Natural killer cell treated with Interleukin-12 subunit alpha and Interleukin-12 subunit beta and Interleukin-15 and Interleukin-18, amount 100 ng/mL, for 72 hours (primary cell): Measurements from ENCODE around the gene DPEP1. TPM values are rescaled to one million over a fixed set of nuclear protein-coding genes. Genes with fewer than 3 reads are reported as not detected.
"Not testable (repeated sequence)": the region's sequence is repeated elsewhere in the genome, so short reads cannot be mapped to it uniquely, and the experiment has no call there.

ENCODE experiments used
- ATAC-seq, 2 donors: fragments of 150-1000 bp; cut with Tn5 transposase in 1 of 2; sonication (Bioruptor Pico), chemical (Tn5 transposase) in 1 of 2; 2 replicates each; pipeline ENCODE4 v1.10.0; 2021
- DNase-seq: peaks from one replicate; pipeline ENCODE4 v3.0.0; 2022; ENCODE audit warnings: low spot score
- H3K27ac Mint-ChIP-seq, 2 donors: 1 replicate in 1 of 2; 2 replicates in 1 of 2; pipeline ENCODE4 v1.8.0; 2022; ENCODE audit warnings: mixed read lengths in 2 of 2, mild to moderate bottlenecking in 1 of 2, moderate library complexity in 1 of 2
- H3K27me3 Mint-ChIP-seq, 2 donors: 1 replicate in 1 of 2; 2 replicates in 1 of 2; pipeline ENCODE4 v1.8.0; 2022; ENCODE audit warnings: mixed read lengths in 2 of 2
- H3K36me3 Mint-ChIP-seq: one replicate; pipeline ENCODE4 v1.8.0; 2022; ENCODE audit warnings: mixed read lengths
- H3K4me1 Mint-ChIP-seq, 2 donors: 1 replicate in 1 of 2; 2 replicates in 1 of 2; pipeline ENCODE4 v1.8.0; 2022; ENCODE audit warnings: low read depth in 2 of 2, mixed read lengths in 2 of 2, mild to moderate bottlenecking in 1 of 2
- H3K4me3 Mint-ChIP-seq: one replicate; pipeline ENCODE4 v1.8.0; 2022; ENCODE audit warnings: mixed read lengths
- H3K9me3 Mint-ChIP-seq: 2 replicates; pipeline ENCODE4 v1.8.0; 2022; ENCODE audit warnings: mixed read lengths
- total RNA-seq, 2 donors: library from RNA; stranded (reverse); gene quantifications; one replicate each; pipeline ENCODE4 v1.2.3, GENCODE V29; 2022

Gene DPEP1
- total RNA-seq, 2 donors from 2014 or later: not detected

GRCh38 chr16:89646270-89646669, 32.8 kb downstream of the DPEP1 start:
- Mint-ChIP-seq H3K27me3 (no peaks in the 10 kb centered on the region), H3K27ac (no peak overlapping the region), H3K9me3 (no peaks in the 10 kb centered on the region), H3K4me3 (no peak overlapping the region), H3K4me1 (peaks cover 0 to 3% of the 10 kb centered on the region in 2 donors), H3K36me3 (no peaks in the 10 kb centered on the region)
- DNase-seq (no peak), ATAC-seq (no peak)

GRCh38 chr16:89646906-89647305, 33.5 kb downstream of the DPEP1 start:
- Mint-ChIP-seq H3K36me3 (no peaks in the 10 kb centered on the region), H3K27ac (no peak overlapping the region), H3K4me1 (peaks cover 0 to 3% of the 10 kb centered on the region in 2 donors), H3K27me3 (no peaks in the 10 kb centered on the region), H3K4me3 (no peak overlapping the region), H3K9me3 (no peaks in the 10 kb centered on the region)
- ATAC-seq (no peak), DNase-seq (no peak)

GRCh38 chr16:89651584-89651983, 38.1 kb downstream of the DPEP1 start:
- ATAC-seq: no peak
- no peak for DNase-seq
- no peaks in the 10 kb centered on the region for H3K27me3 Mint-ChIP-seq
- H3K9me3 Mint-ChIP-seq: no peaks in the 10 kb centered on the region
- no peaks in the 10 kb centered on the region for H3K36me3 Mint-ChIP-seq
- H3K4me1 Mint-ChIP-seq: peaks cover 6 to 16% of the 10 kb centered on the region in 2 donors
- no peak overlapping the region for H3K27ac Mint-ChIP-seq
- H3K4me3 Mint-ChIP-seq: no peak overlapping the region

GRCh38 chr16:89653656-89654295, 40.3 kb downstream of the DPEP1 start:
- DNase-seq (peak; percentile 47), ATAC-seq (no peak)
- H3K9me3 Mint-ChIP-seq: no peaks in the 10 kb centered on the region
- no peak overlapping the region for H3K4me3 Mint-ChIP-seq
- H3K27me3 Mint-ChIP-seq: no peaks in the 10 kb centered on the region
- peaks cover 17 to 25% of the 10 kb centered on the region in 2 donors for H3K4me1 Mint-ChIP-seq
- no peaks in the 10 kb centered on the region for H3K36me3 Mint-ChIP-seq
- no peak overlapping the region for H3K27ac Mint-ChIP-seq

- H3K27me3 Mint-ChIP-seq: no peaks in the 10 kb centered on the region
- peak overlapping the region in 1 of 2 donors; percentile 62 for H3K27ac Mint-ChIP-seq
- peak overlapping the region; percentile 94 for H3K4me3 Mint-ChIP-seq
- DNase-seq: peak; percentile 10
- ATAC-seq: no peak
- H3K36me3 Mint-ChIP-seq: no peaks in the 10 kb centered on the region
- no peaks in the 10 kb centered on the region for H3K9me3 Mint-ChIP-seq
- peaks cover 20 to 26% of the 10 kb centered on the region in 2 donors for H3K4me1 Mint-ChIP-seq
Observed at GRCh38 chr16:89655062-89655643, 41.7 kb downstream of the DPEP1 start.

- H3K4me3 Mint-ChIP-seq: peak overlapping the region; percentile 94
- H3K4me1 Mint-ChIP-seq: peaks cover 23 to 33% of the 10 kb centered on the region in 2 donors
- peak; percentile 60 for DNase-seq
- peaks cover 6% of the 10 kb centered on the region for H3K36me3 Mint-ChIP-seq
- H3K9me3 Mint-ChIP-seq: no peaks in the 10 kb centered on the region
- no peak for ATAC-seq
- no peaks in the 10 kb centered on the region for H3K27me3 Mint-ChIP-seq
- H3K27ac Mint-ChIP-seq: peak overlapping the region; percentile 62 to 82
Observed at GRCh38 chr16:89656435-89657121, 43.1 kb downstream of the DPEP1 start.

- Mint-ChIP-seq H3K4me3 (peak within 1 kb of the TSS; percentile 94), H3K4me1 (peaks cover 23 to 33% of the 10 kb centered on the region in 2 donors), H3K9me3 (no peaks in the 10 kb centered on the region), H3K27ac (peak within 1 kb of the TSS; percentile 77 to 82), H3K27me3 (no peaks in the 10 kb centered on the region), H3K36me3 (peaks cover 6% of the 10 kb centered on the region)
- peak; percentile 95 to 97 for ATAC-seq
- peak; percentile 95 for DNase-seq
Observed at GRCh38 chr16:89657442-89658220, 44.2 kb downstream of the DPEP1 start, which contains the start of the genes CHMP1A and SPATA33. Gene CHMP1A (minus strand): TSS chr16:89657708. CDS start chr16:89657588, 120 bp downstream. Gene SPATA33 (plus strand): TSS chr16:89657836. CDS start chr16:89657912, 76 bp downstream.

- Mint-ChIP-seq H3K4me3 (peak overlapping the region; percentile 94), H3K36me3 (peaks cover 6% of the 10 kb centered on the region), H3K27me3 (no peaks in the 10 kb centered on the region), H3K27ac (peak overlapping the region; percentile 77 to 80), H3K9me3 (no peaks in the 10 kb centered on the region), H3K4me1 (peaks cover 23 to 33% of the 10 kb centered on the region in 2 donors)
- DNase-seq: peak; percentile 56
- peak in 1 of 2 donors; percentile 52 for ATAC-seq
Observed at GRCh38 chr16:89658221-89658879, 44.9 kb downstream of the DPEP1 start.

GRCh38 chr16:89660146-89660545, 46.7 kb downstream of the DPEP1 start:
- H3K9me3 Mint-ChIP-seq: no peaks in the 10 kb centered on the region
- peak; percentile 15 for DNase-seq
- no peak for ATAC-seq
- no peaks in the 10 kb centered on the region for H3K27me3 Mint-ChIP-seq
- peaks cover 23 to 27% of the 10 kb centered on the region in 2 donors for H3K4me1 Mint-ChIP-seq
- peaks cover 6% of the 10 kb centered on the region for H3K36me3 Mint-ChIP-seq
- no peak overlapping the region for H3K4me3 Mint-ChIP-seq
- H3K27ac Mint-ChIP-seq: no peak overlapping the region

GRCh38 chr16:89661215-89661614, 47.8 kb downstream of the DPEP1 start:
- peaks cover 6% of the 10 kb centered on the region for H3K36me3 Mint-ChIP-seq
- peak; percentile 16 for DNase-seq
- no peak overlapping the region for H3K4me3 Mint-ChIP-seq
- no peak for ATAC-seq
- no peak overlapping the region for H3K27ac Mint-ChIP-seq
- no peaks in the 10 kb centered on the region for H3K27me3 Mint-ChIP-seq
- no peaks in the 10 kb centered on the region for H3K9me3 Mint-ChIP-seq
- H3K4me1 Mint-ChIP-seq: peaks cover 19 to 20% of the 10 kb centered on the region in 2 donors

GRCh38 chr16:89664238-89664637, 50.8 kb downstream of the DPEP1 start:
- not testable (repeated sequence) for H3K27ac Mint-ChIP-seq, ATAC-seq, H3K4me3 Mint-ChIP-seq, H3K36me3 Mint-ChIP-seq, H3K27me3 Mint-ChIP-seq, H3K4me1 Mint-ChIP-seq, H3K9me3 Mint-ChIP-seq
- DNase-seq: peak; percentile 15

- peak; percentile 54 for DNase-seq
- not testable (repeated sequence) for H3K9me3 Mint-ChIP-seq, H3K4me1 Mint-ChIP-seq, H3K36me3 Mint-ChIP-seq, H3K27me3 Mint-ChIP-seq, H3K4me3 Mint-ChIP-seq, ATAC-seq, H3K27ac Mint-ChIP-seq
Observed at GRCh38 chr16:89667000-89667399, 53.6 kb downstream of the DPEP1 start.

GRCh38 chr16:89667633-89668032, 54.2 kb downstream of the DPEP1 start:
- H3K4me1 Mint-ChIP-seq: no peaks in the 10 kb centered on the region
- H3K36me3 Mint-ChIP-seq: no peaks in the 10 kb centered on the region
- DNase-seq (peak; percentile 47), ATAC-seq (no peak)
- H3K27me3 Mint-ChIP-seq: no peaks in the 10 kb centered on the region
- no peaks in the 10 kb centered on the region for H3K9me3 Mint-ChIP-seq
- peak overlapping the region in 1 of 2 donors; percentile 21 for H3K27ac Mint-ChIP-seq
- no peak overlapping the region for H3K4me3 Mint-ChIP-seq
